Measurements from ENCODE around the gene AUTS2.

DNA sequence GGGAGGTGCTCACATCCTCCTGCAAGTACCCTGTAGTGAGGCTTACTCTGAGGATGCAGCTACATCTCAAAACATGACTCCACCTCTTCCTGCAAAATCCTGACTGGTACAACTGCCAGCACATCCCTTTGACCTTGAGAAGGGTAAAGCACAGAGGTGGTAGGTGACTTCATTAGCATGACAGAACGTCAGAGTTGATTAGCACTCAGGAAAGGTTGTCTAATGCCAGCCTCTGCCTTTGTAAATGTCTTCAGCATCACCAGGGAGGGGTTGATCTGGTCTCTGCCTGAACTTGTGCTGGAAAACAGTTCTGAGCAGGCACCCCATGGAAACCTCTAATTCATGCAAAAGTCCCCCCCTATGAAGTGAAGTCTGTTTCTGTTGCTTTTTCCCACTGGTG lies 942.4 kb downstream of the AUTS2 start:
- TF ChIP-seq, protein P1, sequence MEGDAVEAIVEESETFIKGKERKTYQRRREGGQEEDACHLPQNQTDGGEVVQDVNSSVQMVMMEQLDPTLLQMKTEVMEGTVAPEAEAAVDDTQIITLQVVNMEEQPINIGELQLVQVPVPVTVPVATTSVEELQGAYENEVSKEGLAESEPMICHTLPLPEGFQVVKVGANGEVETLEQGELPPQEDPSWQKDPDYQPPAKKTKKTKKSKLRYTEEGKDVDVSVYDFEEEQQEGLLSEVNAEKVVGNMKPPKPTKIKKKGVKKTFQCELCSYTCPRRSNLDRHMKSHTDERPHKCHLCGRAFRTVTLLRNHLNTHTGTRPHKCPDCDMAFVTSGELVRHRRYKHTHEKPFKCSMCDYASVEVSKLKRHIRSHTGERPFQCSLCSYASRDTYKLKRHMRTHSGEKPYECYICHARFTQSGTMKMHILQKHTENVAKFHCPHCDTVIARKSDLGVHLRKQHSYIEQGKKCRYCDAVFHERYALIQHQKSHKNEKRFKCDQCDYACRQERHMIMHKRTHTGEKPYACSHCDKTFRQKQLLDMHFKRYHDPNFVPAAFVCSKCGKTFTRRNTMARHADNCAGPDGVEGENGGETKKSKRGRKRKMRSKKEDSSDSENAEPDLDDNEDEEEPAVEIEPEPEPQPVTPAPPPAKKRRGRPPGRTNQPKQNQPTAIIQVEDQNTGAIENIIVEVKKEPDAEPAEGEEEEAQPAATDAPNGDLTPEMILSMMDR (IDR thresholded peaks at IDR 0.05), result no peak
- TF ChIP-seq POLR2A (IDR thresholded peaks at IDR 0.05), result no peak

Measured in thyroid gland (tissue), 4 donors.